MG63 (cell line): Measurements from ENCODE around the gene ELP5. TPM values are rescaled to one million over a fixed set of nuclear protein-coding genes. Genes with fewer than 3 reads are reported as not detected.

Experiments used
- DNase-seq: peaks from one replicate; pipeline ENCODE4 v3.0.0-alpha.2; 2020
- H3K27me3 ChIP-seq: fragments of 250-450 bp; sonication (Bioruptor Pico); 2 replicates; pipeline ENCODE4 v1.5.1; 2020; ENCODE audit warnings: mild to moderate bottlenecking, moderate library complexity
- H3K36me3 ChIP-seq: fragments of 250-450 bp; sonication (Bioruptor Pico); 2 replicates; pipeline ENCODE4 v1.5.1; 2020; ENCODE audit warnings: mild to moderate bottlenecking, moderate library complexity
- H3K4me3 ChIP-seq: fragments of 250-450 bp; sonication (Bioruptor Pico); 2 replicates; pipeline ENCODE4 v1.5.1; 2020; ENCODE audit warnings: mild to moderate bottlenecking, moderate library complexity
- H3K9me3 ChIP-seq: fragments of 250-450 bp; sonication (Bioruptor Pico); 2 replicates; pipeline ENCODE4 v1.5.1; 2020; ENCODE audit warnings: mild to moderate bottlenecking, moderate library complexity
- total RNA-seq: library from RNA; depleted of rRNA; stranded (reverse); fragments of >200 nt; shearing (Covaris generic); gene quantifications from 2 replicates; pipeline ENCODE4 v1.2.3, GENCODE V29; 2014; ENCODE audit warnings: low replicate concordance; rRNA removed

Gene ELP5, protein sequence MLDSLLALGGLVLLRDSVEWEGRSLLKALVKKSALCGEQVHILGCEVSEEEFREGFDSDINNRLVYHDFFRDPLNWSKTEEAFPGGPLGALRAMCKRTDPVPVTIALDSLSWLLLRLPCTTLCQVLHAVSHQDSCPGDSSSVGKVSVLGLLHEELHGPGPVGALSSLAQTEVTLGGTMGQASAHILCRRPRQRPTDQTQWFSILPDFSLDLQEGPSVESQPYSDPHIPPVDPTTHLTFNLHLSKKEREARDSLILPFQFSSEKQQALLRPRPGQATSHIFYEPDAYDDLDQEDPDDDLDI
- 24.1 and 36.4 TPM in 2 replicates for total RNA-seq

DNA sequence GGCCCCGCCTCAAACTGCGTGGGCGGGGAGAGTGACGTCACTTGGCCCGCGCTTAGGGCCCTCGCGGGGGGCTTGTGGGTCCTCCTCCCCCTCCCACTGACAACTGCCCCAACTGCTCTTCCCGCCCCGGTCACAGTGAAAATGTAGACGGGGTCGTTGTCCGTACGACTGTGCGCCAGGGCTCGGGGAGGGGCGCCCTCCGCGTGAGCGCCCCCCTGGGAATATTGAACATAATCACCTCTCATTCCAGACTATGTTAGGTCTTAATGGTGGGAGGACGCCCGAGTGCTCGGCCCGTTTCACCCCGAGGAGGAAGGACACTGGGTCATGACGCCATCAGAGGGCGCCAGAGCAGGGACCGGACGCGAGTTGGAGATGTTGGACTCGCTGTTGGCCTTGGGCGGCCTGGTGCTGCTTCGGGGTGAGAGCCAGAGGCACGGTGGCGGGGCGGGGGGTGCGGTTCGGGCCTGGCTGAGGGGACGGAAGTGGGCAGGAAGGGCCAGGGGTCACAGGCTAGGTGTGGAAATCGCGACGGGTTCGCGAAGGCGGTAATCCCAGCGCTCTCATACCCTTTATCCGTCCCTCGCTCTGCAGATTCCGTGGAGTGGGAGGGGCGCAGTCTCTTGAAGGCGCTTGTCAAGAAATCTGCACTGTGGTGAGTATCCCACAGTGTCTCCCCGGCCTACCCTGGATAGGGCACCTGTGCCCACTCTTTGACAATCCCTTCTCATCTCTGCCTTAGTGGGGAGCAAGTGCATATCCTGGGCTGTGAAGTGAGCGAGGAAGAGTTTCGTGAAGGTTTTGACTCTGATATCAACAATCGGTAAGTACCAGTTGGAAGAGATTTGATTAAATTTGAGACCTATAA is at the start of gene ELP5:
Gene ELP5 (plus strand): TSS at position 40 of the 868 bp plus-strand sequence. CDS start 336 bp downstream, at position 376.
- peak; percentile 91 for DNase-seq
- no peaks in the 10 kb centered on the region for H3K9me3 ChIP-seq

DNA sequence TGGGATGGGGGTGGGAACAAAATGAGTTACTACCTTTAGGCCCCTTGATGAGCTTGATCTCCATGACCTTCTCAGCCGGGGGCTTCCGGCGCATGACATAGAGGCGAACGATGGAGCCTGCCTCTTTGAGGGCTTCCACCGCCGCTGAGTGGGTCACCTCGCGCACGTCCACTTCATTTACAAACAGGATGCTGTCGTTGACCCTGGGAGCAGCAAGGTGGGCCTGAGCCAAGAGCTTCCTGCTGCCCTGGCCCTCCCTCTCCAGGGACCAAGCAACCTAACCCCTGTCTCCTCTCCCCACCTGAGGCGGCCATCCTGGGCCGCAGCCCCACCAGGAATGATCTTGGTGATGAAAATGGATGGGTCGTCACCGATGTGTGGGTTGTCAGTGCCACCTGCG is 48.6 kb upstream of the ELP5 start:
- Histone ChIP-seq H3K36me3 (no peaks in the 10 kb centered on the region), H3K9me3 (no peaks in the 10 kb centered on the region), H3K27me3 (no peaks in the 10 kb centered on the region), H3K4me3 (no peak overlapping the region)
- no peak for DNase-seq

More for the DNA sequence above, at the start of gene ELP5:
- Histone ChIP-seq H3K36me3 (peaks cover 19% of the 10 kb centered on the region), H3K27me3 (no peaks in the 10 kb centered on the region), H3K4me3 (peak within 1 kb of the TSS; percentile 90)

DNA sequence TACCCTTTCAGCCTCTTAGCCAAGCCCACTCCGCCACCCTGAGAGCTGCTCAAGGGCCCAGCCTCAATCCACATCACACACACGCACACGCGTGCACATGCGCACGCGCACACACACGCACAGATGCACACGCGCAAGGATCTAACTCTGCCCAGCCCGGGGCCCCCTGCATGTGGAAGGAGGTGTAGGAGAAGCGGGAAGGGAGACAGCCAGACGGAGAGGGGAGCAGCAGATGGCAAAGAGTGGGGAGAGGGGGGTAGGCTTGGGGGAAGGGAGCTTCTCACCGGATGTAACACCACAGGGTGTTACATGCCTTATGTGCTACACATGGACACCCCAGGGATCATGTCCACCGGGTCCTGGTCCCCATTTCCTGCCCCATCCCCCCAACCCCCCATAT is 47.7 kb upstream of the ELP5 start:
- no peaks in the 10 kb centered on the region for H3K27me3 ChIP-seq
- no peaks in the 10 kb centered on the region for H3K9me3 ChIP-seq
- H3K4me3 ChIP-seq, result no peak overlapping the region
- no peaks in the 10 kb centered on the region for H3K36me3 ChIP-seq
- DNase-seq, result no peak

DNA sequence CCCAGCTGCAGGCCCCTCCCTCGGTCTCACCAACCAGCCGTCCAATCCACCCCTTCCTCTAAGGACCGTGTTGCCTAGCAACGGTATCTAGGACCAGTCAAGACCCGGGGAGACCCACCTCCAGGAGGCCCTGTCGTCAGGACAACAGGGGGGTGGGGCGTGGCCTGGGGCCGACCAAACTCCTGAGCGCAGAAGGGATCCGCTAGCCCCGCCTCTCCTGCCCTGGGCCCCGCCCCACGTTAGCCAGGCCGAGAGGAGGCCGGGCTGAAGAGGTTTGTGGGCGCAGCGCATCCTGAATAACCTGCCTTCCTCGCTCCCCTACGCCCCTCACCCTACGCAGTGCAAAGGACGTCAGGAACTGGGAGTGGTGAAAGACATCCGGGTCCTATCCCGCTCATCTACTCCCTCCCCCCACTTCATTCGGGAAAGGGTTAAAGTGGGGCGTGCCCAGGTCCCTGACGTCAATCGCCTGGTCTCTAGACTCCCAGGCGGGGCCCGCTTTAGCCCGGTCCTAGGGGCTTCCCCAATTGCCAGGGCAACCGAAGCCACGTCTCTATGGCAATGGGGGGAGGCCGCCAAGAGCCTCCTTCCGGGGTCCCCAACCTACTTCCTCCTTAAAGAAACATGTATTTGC is 47.1 kb upstream of the ELP5 start:
- H3K4me3 ChIP-seq, result no peak overlapping the region
- DNase-seq, result no peak
- H3K36me3 ChIP-seq, result no peaks in the 10 kb centered on the region
- no peaks in the 10 kb centered on the region for H3K9me3 ChIP-seq
- no peaks in the 10 kb centered on the region for H3K27me3 ChIP-seq

DNA sequence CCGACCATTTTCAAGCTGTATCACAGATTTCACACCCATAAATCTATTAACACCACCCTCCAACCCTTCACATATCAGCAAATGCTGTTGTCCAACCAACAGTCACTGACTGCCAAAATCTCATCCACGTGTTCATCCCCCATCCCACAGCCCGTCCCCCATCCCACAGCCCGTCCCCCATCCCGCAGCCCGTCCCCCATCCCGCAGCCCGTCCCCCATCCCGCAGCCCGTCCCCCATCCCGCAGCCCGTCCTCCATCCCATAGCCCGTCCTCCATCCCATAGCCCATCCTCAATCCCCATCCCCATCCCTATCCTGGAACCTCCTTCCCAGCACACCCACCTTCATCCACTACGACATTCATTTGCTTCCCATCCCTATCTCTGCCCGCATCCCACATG is 46.5 kb upstream of the ELP5 start:
- H3K4me3 ChIP-seq, result no peak overlapping the region
- no peaks in the 10 kb centered on the region for H3K36me3 ChIP-seq
- H3K9me3 ChIP-seq, result no peaks in the 10 kb centered on the region
- no peaks in the 10 kb centered on the region for H3K27me3 ChIP-seq
- DNase-seq, result no peak

DNA sequence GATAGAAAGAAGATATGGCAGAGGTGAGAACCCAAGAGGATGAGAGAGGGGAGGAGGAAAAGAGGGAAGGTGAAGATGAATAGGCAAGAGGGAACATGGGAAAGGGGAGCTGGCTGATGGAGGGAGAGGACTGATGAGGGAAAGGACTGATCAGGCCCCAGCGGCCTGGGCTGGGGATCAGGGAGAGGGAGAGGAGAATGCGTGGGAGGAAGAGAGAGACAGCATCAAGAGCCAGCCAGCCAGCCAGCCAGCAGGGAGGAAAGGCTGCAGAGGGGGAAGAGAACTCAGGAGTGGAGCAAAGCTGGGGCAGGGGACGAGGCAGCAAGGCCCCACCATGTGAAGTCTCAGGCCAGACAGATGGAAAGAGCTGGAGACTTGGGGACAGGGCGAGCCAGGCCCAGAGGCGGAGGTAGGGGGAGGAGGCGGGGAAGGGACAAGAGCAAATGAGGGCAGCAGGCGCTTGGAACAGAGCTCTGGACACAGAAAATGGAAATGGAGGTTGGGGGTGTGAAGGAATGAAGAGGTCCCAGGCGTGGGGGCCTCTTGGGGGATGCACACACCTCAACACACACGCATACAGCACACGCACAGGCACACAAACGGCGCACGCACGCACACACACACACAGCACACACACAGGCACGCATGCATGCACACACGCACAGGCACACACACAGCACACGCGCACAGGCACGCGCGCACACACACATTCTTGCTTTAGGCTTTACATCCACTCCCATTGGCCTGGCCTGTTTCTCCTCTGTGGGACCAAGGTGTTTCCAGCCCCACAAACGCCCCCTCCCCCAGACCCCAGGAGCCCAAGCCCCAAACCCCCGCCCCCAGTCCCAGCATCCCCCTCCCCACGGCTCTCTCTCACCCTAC is 44.7 kb upstream of the ELP5 start:
- DNase-seq, result no peak
- no peak overlapping the region for H3K4me3 ChIP-seq
- H3K36me3 ChIP-seq, result no peaks in the 10 kb centered on the region
- H3K27me3 ChIP-seq, result no peaks in the 10 kb centered on the region
- no peaks in the 10 kb centered on the region for H3K9me3 ChIP-seq

DNA sequence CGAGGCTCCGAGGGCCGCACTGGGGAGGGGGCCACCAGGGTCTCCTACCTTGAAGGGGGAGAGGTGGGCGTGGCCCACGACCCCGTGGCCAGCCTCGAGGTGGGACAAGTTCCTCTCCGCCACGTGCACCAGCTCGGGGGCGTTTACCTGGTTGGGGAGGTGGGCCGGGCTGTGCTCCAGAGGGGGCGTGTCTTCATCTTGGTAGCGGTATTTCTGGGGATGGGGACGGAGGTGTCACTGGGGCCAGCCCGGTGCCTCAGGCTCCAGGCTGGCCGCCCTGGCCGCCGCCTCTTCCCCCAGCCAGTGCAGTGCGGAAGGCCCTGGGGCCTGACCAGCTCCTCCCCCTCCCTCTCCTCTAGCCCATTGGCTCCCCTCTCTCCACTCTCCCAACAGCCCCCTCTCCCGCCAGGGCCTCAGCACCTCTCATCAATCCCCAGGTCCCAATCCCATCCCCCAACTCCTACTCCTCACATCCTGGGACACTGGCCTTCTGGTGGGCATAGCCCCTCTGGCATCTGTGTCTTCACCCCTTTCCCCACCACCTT is 43.9 kb upstream of the ELP5 start:
- Histone ChIP-seq H3K27me3 (no peaks in the 10 kb centered on the region), H3K36me3 (no peaks in the 10 kb centered on the region), H3K4me3 (no peak overlapping the region), H3K9me3 (no peaks in the 10 kb centered on the region)
- DNase-seq, result no peak

DNA sequence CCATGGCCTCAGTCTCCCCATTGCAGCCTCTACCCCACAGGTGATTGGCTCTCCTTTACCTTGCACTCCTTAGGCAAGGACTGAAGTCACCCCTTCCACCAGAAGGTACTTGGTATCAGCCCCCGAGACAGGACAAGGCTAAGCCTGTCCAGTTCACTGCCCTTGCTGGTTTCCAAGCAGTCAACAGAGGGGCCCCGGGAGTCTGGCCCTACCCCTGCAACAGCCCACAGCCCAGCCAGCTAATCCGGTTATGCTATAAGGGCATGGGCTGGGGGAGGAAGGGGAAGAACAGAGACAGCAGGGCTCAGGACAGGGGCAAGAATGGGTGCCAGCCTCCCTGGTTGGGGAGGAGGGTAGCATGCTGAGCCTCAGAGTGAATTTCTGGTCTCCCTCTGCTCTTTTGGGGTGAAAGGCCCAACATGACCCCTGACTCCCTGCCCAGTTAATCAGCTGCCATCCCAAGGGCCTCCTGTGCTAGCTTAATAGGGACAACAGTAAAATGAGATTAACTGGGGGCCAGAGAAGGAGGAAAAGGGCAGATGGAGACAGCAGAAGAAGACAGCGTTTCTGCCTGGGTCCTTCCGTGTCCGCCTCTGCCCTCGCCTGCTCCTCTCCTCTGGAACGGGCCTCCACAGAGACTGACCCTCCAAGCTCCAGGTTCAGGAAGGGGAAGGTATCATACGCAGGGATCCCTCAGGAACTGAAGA is 43.1 kb upstream of the ELP5 start:
- no peaks in the 10 kb centered on the region for H3K9me3 ChIP-seq
- H3K4me3 ChIP-seq, result no peak overlapping the region
- no peak for DNase-seq
- no peaks in the 10 kb centered on the region for H3K27me3 ChIP-seq
- H3K36me3 ChIP-seq, result no peaks in the 10 kb centered on the region

DNA sequence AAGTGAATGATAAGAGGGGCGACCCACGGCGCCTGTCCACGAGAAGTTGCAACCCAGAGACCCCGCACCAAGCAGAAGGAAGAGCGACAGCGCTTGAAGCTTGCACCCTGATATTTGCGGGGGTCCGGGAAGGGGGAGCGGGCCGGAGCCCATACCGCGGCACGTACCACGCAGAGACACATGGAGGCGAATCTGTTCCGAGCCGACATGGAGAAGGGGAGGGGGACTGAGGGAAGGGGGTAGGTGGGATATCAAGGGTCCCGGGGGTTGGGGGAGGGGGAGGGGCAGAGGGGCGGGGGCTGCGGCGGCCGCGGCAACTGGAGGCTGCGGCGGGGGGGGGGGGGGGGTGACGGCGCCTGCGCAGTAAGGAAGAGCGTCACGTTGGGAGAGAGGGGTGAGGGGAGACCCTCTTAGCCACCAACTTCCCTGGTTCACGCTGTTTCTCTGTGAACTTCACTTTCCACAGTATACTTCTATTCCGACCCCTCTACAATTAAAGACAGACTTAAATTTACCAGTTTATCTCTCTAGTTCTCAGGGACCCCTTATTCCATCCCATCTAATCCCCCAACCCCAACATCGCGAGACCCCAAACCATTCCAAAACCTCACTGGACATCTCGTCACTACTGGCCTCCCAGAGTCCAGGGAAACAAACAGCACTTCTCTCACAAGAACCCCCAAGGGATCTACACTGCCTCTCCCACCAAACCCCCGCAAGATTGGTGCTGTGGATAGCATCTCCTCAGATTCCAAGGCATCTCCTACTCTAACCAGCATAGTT is 40.3 kb upstream of the ELP5 start:
- no peak for DNase-seq
- Histone ChIP-seq H3K4me3 (no peak overlapping the region), H3K9me3 (no peaks in the 10 kb centered on the region), H3K27me3 (no peaks in the 10 kb centered on the region), H3K36me3 (no peaks in the 10 kb centered on the region)

DNA sequence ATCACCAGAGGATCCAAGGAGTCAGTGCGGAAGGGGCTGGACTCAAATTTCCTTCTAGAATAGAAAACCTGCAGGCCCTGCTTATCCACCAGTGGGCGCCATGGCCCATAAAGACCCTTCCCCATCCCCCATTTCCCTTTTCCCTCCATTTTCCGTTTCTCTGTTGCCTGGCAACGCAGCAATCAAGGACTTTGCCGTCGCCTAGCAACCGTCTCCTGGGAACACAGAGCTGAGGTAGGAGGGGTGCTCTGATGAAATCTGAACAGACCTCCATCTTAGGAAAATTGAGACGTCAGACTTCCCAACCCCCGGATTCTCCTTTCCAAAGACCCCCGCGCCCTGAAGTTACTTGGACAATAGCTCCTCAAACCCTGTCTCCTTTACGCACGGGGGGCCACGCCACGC is 38.1 kb upstream of the ELP5 start:
- peak; percentile 26 for DNase-seq
- Histone ChIP-seq H3K27me3 (no peaks in the 10 kb centered on the region), H3K9me3 (no peaks in the 10 kb centered on the region), H3K36me3 (no peaks in the 10 kb centered on the region), H3K4me3 (peak overlapping the region; percentile 43)

DNA sequence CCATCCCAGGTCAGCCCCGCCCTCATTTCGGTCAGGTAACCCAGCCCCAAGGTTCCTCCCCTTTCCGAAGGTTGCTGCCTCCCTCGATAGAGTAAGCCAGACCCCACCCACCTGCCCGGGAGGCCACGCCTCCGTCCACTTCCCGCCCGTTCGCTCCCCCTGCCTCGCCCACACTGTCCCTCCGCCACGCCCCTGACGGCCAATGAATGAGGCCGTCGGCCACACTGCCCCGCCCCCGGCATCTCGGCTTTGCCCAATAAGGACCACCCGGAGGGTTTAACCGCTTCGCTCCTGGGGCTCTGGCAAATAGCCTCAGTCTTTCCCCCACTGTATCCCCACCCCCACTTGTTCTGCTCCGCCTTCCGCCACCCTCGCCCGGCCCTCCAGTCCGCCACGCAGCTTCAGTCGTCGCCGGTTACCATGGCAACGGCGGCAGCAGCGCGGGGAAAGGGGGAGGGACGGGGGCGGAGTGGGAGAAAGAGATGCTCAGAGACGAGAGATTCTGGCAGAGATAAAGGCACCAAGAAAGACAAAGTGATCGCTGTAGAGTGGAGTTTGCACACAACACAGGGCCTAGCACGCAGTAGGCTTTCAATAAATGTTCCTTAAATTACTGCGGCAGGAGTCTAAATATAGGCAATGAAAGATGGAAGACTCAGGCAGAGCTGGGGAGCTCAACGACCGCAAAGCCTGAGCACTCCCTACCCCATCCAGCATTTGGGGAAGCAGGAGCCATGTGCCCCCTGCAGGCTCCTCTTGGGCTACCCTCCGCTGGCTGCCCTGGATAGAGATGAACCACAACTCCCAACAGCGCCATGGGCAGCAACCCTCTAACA is 37.5 kb upstream of the ELP5 start:
- Histone ChIP-seq H3K4me3 (peak overlapping the region; percentile 43), H3K9me3 (no peaks in the 10 kb centered on the region), H3K27me3 (no peaks in the 10 kb centered on the region), H3K36me3 (no peaks in the 10 kb centered on the region)
- DNase-seq, result peak; percentile 90

DNA sequence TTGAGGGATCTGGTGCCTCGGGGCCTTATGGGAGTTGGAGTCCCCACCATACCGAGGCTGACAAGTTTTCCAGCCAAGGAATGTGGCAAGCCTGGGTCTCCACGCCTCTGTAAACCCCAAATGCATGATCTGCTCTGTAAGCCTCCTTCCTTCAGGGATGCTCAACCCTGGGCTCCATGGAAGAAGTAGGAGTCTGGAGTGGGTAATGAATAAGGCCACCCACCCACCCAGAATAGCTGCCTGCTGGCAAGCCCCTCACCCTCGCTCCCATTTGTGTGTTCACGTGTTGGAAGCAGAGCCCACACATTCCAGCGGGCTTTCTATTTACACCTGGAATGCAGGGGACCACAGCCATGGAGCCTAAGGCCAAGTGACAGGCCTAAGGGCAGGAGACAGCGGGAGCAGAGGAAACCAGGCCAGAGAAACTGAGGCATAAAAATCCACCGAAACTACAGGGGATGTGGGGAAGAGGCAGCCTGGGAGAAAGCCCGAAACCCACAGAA is 36.8 kb upstream of the ELP5 start:
- no peaks in the 10 kb centered on the region for H3K27me3 ChIP-seq
- H3K9me3 ChIP-seq, result no peaks in the 10 kb centered on the region
- H3K4me3 ChIP-seq, result peak overlapping the region; percentile 43
- no peak for DNase-seq
- peaks cover 1% of the 10 kb centered on the region for H3K36me3 ChIP-seq

DNA sequence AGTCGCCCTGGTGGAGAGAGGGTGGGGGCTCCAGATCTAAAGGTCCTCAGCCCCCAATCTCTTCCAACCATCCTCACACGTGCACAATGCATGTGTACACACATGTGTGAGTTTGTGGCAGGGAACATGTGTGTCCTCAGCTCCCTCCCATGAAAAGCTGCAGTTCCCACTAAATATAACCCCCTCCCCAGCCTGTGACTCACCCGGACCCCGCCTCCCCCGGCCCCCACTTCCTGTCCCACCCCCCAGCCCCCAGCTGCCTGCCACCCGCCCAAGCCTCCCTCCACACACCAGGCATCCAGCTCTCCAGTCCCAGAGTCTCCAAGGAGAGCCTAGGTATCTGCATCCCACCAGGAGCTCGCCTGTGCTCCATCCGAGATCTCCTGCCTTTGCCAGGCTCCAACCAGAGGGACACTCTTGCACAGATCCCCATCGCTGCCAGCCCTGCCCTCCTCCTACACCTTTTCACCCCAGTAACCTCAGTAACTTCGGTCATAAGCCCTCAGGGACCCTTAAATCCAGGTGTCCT is 36.3 kb upstream of the ELP5 start:
- Histone ChIP-seq H3K9me3 (no peaks in the 10 kb centered on the region), H3K36me3 (peaks cover 6% of the 10 kb centered on the region), H3K27me3 (no peaks in the 10 kb centered on the region), H3K4me3 (peak overlapping the region; percentile 50)
- no peak for DNase-seq
